ENCODE data around the gene ACACB. TPM values are rescaled to one million over a fixed set of nuclear protein-coding genes. Genes with fewer than 3 reads are reported as not detected.

Gene ACACB
- total RNA-seq, 1 donor from 2014 or later: 15.4 TPM

DNA sequence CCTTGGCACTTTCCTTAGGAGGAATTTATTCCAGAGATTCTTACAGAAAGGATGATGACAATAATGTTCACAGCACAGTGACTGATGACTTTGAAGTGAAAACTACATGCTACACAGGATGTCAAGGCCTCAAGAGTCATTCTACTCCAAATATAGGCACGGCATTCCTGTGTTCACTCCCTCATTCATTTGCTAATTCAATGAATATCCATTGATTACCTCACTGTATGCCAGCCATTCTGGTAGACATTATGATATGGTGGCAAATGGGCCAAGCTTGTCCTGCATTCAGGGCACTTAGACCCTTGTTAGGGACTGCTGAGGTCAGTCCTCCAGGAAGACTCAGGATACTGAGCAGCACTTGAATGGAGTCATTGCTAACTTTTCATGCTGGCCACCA, 144.7 kb downstream of the ACACB start:
- TF ChIP-seq, protein P1, sequence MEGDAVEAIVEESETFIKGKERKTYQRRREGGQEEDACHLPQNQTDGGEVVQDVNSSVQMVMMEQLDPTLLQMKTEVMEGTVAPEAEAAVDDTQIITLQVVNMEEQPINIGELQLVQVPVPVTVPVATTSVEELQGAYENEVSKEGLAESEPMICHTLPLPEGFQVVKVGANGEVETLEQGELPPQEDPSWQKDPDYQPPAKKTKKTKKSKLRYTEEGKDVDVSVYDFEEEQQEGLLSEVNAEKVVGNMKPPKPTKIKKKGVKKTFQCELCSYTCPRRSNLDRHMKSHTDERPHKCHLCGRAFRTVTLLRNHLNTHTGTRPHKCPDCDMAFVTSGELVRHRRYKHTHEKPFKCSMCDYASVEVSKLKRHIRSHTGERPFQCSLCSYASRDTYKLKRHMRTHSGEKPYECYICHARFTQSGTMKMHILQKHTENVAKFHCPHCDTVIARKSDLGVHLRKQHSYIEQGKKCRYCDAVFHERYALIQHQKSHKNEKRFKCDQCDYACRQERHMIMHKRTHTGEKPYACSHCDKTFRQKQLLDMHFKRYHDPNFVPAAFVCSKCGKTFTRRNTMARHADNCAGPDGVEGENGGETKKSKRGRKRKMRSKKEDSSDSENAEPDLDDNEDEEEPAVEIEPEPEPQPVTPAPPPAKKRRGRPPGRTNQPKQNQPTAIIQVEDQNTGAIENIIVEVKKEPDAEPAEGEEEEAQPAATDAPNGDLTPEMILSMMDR (IDR thresholded peaks at IDR 0.05; ENCODE audit: unreplicated experiment): no peak
- H3K4me1 Mint-ChIP-seq: no peaks in the 10 kb centered on the region
- H3K36me3 Mint-ChIP-seq: peaks cover 14% of the 10 kb centered on the region

GRCh38 chr12:109261939-109262338, 145.6 kb downstream of the ACACB start:
- Mint-ChIP-seq H3K27ac (no peak overlapping the region), H3K27me3 (ENCODE audit: low read depth) (peaks cover 4% of the 10 kb centered on the region), H3K36me3 (peaks cover 14% of the 10 kb centered on the region), H3K9me3 (peaks cover 3% of the 10 kb centered on the region), H3K4me3 (no peak overlapping the region), H3K4me1 (no peaks in the 10 kb centered on the region)
- TF ChIP-seq, protein P1 (IDR thresholded peaks at IDR 0.05; ENCODE audit: unreplicated experiment): no peak
- DNase-seq (ENCODE audit: low spot score in 2 of 2, unreplicated experiment in 2 of 2): no peak

More for the DNA sequence above, 144.7 kb downstream of the ACACB start:
- Mint-ChIP-seq H3K4me3 (no peak overlapping the region), H3K27me3 (ENCODE audit: low read depth) (peaks cover 4% of the 10 kb centered on the region), H3K27ac (no peak overlapping the region), H3K9me3 (peaks cover 3% of the 10 kb centered on the region)
- no peak for DNase-seq (ENCODE audit: low spot score in 2 of 2, unreplicated experiment in 2 of 2)

GRCh38 chr12:109263439-109263838, 147.1 kb downstream of the ACACB start:
- no peak overlapping the region for H3K27ac Mint-ChIP-seq
- H3K27me3 Mint-ChIP-seq (ENCODE audit: low read depth): peaks cover 4% of the 10 kb centered on the region
- H3K36me3 Mint-ChIP-seq: peaks cover 14% of the 10 kb centered on the region
- TF ChIP-seq, protein P1 (IDR thresholded peaks at IDR 0.05; ENCODE audit: unreplicated experiment): no peak
- no peak overlapping the region for H3K4me3 Mint-ChIP-seq
- DNase-seq (ENCODE audit: low spot score in 2 of 2, unreplicated experiment in 2 of 2): no peak
- H3K9me3 Mint-ChIP-seq: peaks cover 3% of the 10 kb centered on the region
- no peaks in the 10 kb centered on the region for H3K4me1 Mint-ChIP-seq

DNA sequence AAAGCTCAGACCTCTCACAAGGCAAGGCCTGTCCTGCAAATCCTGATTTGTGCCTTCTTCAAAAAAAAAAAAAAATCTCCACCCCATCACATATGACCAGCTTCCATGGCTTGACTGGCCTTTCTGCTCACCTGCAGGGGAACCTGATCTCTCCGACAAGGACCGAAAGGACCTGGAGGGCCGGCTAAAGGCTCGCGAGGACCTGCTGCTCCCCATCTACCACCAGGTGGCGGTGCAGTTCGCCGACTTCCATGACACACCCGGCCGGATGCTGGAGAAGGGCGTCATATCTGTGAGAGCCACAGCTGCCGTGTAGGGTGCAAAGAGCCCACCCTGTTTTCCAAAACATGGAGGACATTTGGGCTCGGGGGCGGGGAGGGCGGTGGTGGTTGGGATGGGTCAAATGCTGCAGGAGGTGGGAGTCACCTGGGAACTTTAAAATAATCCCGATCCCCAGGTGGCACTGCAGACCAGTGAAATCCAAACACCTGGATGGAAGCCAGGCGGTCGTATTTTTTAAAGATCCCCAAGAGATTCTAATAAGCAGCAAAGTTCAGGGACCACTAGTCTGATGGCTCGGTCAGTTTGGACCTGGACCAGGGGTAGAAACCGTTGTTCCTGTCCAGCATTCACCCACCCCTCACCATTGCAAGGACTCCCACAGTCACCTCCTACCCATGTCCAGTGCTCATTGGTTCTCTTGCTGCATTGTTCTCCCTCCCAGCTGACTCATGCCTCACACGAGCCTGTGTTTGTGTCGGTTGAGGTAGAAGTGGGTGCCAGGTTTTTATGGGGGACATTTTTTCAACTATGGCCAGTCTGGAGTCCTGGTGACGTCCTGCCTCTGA, 147.9 kb downstream of the ACACB start:
- Mint-ChIP-seq H3K9me3 (peaks cover 3% of the 10 kb centered on the region), H3K4me1 (no peaks in the 10 kb centered on the region), H3K27me3 (ENCODE audit: low read depth) (peaks cover 4% of the 10 kb centered on the region), H3K4me3 (no peak overlapping the region), H3K27ac (no peak overlapping the region), H3K36me3 (peaks cover 14% of the 10 kb centered on the region)
- TF ChIP-seq, protein P1 (IDR thresholded peaks at IDR 0.05; ENCODE audit: unreplicated experiment): peak; percentile 77
- peak; percentile 45 to 81 for DNase-seq (ENCODE audit: low spot score in 2 of 2, unreplicated experiment in 2 of 2)

DNA sequence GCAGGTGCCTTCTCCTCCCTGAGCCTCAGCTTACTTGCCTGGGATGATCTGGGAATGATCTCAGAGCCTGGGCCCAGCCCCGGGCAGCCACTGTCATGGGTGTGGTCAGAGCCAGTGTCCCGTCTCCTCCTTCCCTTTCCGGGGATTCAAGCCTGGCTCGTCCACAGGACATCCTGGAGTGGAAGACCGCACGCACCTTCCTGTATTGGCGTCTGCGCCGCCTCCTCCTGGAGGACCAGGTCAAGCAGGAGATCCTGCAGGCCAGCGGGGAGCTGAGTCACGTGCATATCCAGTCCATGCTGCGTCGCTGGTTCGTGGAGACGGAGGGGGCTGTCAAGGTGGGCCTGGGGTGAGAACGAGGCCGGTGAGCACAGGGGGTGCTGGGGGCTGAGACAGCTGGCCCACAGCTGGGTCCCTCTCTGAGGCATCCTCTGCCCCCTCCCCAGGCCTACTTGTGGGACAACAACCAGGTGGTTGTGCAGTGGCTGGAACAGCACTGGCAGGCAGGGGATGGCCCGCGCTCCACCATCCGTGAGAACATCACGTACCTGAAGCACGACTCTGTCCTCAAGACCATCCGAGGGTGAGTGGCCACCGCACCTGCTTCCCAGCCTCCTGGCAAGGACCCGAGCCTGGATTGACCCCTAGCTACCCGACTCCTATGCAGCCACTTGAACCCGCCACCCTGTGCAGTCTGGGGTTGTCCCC, 148.7 kb downstream of the ACACB start:
- Mint-ChIP-seq H3K4me3 (no peak overlapping the region), H3K27me3 (ENCODE audit: low read depth) (peaks cover 6% of the 10 kb centered on the region), H3K4me1 (no peaks in the 10 kb centered on the region), H3K36me3 (peaks cover 14% of the 10 kb centered on the region), H3K27ac (no peak overlapping the region), H3K9me3 (peaks cover 5% of the 10 kb centered on the region)
- TF ChIP-seq, protein P1 (IDR thresholded peaks at IDR 0.05; ENCODE audit: unreplicated experiment): no peak
- no peak for DNase-seq (ENCODE audit: low spot score in 2 of 2, unreplicated experiment in 2 of 2)

Data from mesothelial cell of epicardium (in vitro differentiated cells).